ENCODE measurements around the gene TIMM44.

Gene TIMM44

GRCh38 chr19:7943444-7944176 is at the start of gene TIMM44:
TSS of gene TIMM44 (minus strand) at chr19:7943666. CDS start at chr19:7943651, 15 bp downstream.
- peak; percentile 100 for DNase-seq (ENCODE audit: low spot score)

- no peak for DNase-seq (ENCODE audit: low spot score)
Observed at GRCh38 chr19:7992575-7992974, 49.1 kb upstream of the TIMM44 start.

- no peak for DNase-seq (ENCODE audit: low spot score)
Observed at GRCh38 chr19:7989071-7989575, 45.7 kb upstream of the TIMM44 start.

- no peak for DNase-seq (ENCODE audit: low spot score)
Observed at GRCh38 chr19:7988307-7988706, 44.8 kb upstream of the TIMM44 start.

GRCh38 chr19:7987114-7987768 is 43.8 kb upstream of the TIMM44 start:
- DNase-seq (ENCODE audit: low spot score) = no peak

- no peak for DNase-seq (ENCODE audit: low spot score)
Observed at GRCh38 chr19:7986321-7987113, 43.1 kb upstream of the TIMM44 start.

- DNase-seq (ENCODE audit: low spot score) = no peak
Observed at GRCh38 chr19:7985481-7985911, 42.0 kb upstream of the TIMM44 start.

GRCh38 chr19:7983995-7984837 is 40.8 kb upstream of the TIMM44 start:
- DNase-seq (ENCODE audit: low spot score) = no peak

- DNase-seq (ENCODE audit: low spot score) = no peak
Observed at GRCh38 chr19:7983286-7983950, 40.0 kb upstream of the TIMM44 start.

- no peak for DNase-seq (ENCODE audit: low spot score)
Observed at GRCh38 chr19:7982651-7983099, 39.2 kb upstream of the TIMM44 start.

GRCh38 chr19:7982103-7982502 is 38.6 kb upstream of the TIMM44 start:
- no peak for DNase-seq (ENCODE audit: low spot score)

GRCh38 chr19:7981661-7982060 is 38.2 kb upstream of the TIMM44 start:
- no peak for DNase-seq (ENCODE audit: low spot score)

- no peak for DNase-seq (ENCODE audit: low spot score)
Observed at GRCh38 chr19:7981199-7981598, 37.7 kb upstream of the TIMM44 start.

GRCh38 chr19:7980635-7981121 is 37.2 kb upstream of the TIMM44 start:
- DNase-seq (ENCODE audit: low spot score) = no peak

GRCh38 chr19:7980168-7980567 is 36.7 kb upstream of the TIMM44 start:
- DNase-seq (ENCODE audit: low spot score) = no peak

GRCh38 chr19:7979559-7979958 is 36.1 kb upstream of the TIMM44 start:
- no peak for DNase-seq (ENCODE audit: low spot score)

- DNase-seq (ENCODE audit: low spot score) = no peak
Observed at GRCh38 chr19:7979011-7979410, 35.5 kb upstream of the TIMM44 start.

- peak; percentile 18 for DNase-seq (ENCODE audit: low spot score)
Observed at GRCh38 chr19:7978179-7978825, 34.8 kb upstream of the TIMM44 start.

- DNase-seq (ENCODE audit: low spot score) = no peak
Observed at GRCh38 chr19:7977723-7978040, 34.2 kb upstream of the TIMM44 start.

- DNase-seq (ENCODE audit: low spot score) = no peak
Observed at GRCh38 chr19:7977021-7977722, 33.7 kb upstream of the TIMM44 start.

Measured in NAMALWA (cell line).